GM21737 (cell line): ENCODE measurements around the gene STOM.
"Not testable (repeated sequence)": the region's sequence is repeated elsewhere in the genome, so short reads cannot be mapped to it uniquely, and the experiment has no call there.

Experiments
- ATAC-seq: cut with Tn5 transposase; IDR thresholded peaks from one replicate; pipeline ENCODE4 v1.9.1; 2021; ENCODE audit warnings: mild to moderate bottlenecking, moderate library complexity; ENCODE audit not compliant: unreplicated experiment

Gene STOM

DNA sequence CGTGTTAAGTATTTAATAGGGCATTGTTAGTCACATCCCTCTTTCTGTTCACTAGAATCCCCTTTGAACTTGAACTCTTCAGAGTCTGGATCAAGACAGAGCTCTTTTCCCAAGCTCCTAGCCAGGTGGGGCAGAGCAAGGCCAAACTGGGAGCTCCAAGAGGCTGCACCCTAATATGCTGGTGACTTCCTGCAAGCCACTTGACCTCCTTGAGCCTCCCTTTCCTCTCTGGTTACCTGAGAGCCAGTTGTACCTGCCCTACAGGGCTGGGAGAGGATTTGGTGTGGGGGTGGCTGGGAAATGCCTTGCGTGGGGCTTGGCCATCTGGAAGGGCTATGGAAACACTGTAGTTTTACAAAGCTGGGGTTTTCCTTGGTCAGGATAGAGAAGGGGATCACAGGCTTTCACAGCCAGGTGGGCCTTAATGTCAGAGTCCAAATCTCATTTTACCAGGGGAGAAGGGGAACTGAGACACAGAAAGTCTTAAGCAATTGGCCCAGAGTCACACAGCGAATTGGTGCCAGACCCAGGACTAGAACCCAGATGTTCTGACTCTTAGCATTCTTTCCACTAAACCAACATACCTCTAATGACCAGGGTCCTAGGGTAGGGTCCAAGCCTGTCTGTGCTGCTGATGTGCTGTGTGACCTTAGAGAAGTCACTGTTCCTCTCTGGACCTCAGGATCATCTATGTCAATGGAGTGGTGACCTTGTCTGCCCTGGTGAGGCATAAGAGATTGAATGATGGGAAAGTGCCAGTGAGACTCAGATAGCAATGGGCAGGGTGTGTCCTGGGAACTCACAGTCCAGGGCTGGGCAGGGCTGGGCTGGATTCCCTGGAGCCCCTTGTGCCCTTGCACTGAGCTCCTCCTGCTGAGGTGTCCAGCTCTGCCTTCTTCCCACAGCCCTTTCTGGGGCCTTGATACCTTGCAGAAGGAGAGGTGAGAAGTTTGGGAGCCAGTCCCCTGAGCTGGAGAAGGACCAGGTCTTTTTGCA lies 66.3 kb downstream of the STOM start:
- no peak for ATAC-seq

DNA sequence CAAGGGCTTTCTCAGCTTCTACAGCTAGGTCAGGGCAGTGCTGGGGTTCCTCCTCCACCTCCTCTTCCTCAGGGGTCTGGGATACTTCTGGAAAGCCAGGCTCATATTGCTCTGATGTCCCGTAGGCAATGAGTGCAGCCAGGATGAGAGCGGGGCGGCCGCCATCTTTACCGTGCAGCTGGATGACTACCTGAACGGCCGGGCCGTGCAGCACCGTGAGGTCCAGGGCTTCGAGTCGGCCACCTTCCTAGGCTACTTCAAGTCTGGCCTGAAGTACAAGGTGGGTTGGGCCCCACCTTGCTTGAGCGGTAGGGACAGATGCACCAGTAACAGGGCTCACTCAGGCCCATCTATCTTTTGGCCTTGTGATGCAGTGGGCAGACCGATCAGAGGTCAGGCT lies 67.3 kb downstream of the STOM start:
- ATAC-seq = no peak

DNA sequence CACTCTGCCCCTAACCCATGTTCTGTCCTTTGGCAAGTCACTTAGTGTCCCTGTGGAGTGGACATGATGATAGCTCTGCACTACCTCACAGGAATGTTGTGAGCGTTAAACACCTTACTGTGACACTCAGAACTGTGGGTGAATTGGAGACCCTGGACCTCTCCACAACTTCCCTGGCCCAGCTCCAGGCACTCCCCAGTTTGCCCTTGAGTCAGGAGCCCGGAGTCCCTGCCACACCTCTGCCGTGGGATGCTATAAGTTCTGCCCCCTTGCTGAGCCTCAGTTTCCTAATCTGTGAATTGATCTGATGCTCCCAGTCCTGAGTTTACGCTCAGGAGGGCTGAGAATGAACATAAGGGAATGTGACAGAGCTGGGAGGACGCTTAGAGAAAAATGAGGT lies 67.7 kb downstream of the STOM start:
- no peak for ATAC-seq

DNA sequence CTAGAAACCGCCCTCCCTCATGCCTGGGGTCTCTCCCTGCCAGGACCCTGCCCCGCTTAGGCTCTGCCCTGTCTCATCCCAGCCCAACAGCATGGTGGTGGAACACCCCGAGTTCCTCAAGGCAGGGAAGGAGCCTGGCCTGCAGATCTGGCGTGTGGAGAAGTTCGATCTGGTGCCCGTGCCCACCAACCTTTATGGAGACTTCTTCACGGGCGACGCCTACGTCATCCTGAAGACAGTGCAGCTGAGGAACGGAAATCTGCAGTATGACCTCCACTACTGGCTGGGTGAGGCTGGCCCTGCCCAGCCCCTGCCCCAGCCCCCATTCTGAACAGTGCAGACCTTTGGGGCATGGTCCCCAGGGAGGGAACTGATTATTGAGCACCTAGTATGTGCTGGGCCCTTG lies 68.2 kb downstream of the STOM start:
- no peak for ATAC-seq

DNA sequence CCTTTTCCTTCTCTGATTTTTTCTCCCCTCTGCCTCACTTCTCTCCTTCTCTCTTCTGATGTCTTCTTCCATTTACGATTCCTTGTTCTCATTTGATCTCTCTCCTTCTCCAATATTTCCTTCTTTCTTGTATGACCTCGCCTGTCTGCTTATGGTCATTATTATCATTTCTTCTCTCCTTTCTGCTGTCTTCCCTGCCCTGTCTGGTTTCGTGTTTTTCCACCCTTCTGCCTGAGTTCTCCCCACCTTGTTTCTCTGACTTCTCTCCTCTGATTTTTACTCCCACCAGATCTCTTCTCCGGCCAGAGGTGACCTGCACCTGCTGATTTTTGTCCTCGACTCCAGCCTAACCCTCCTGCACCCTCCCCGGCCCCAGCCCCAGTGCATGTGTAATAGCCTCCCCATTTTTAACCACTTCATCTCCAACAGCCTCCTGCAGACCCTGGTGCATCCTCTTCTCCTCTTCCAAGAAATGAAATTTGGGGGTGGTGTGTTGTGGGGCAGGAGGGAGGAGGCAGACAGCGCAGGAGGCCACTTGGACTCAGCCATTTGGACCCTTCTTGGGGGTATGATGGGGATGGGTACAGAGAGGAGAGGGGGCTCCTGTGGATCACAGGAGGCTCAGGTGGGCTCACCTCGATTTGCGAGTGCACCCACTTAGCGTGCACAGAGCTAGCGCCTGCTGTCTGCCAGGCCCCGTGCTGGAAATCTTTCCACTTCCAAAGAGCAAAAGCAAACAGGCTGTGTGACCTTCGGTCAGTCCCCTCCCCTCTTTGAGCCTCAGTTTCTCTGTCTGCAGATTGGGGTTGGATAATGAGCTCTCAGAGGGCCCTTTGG lies 69.5 kb downstream of the STOM start:
- no peak for ATAC-seq

DNA sequence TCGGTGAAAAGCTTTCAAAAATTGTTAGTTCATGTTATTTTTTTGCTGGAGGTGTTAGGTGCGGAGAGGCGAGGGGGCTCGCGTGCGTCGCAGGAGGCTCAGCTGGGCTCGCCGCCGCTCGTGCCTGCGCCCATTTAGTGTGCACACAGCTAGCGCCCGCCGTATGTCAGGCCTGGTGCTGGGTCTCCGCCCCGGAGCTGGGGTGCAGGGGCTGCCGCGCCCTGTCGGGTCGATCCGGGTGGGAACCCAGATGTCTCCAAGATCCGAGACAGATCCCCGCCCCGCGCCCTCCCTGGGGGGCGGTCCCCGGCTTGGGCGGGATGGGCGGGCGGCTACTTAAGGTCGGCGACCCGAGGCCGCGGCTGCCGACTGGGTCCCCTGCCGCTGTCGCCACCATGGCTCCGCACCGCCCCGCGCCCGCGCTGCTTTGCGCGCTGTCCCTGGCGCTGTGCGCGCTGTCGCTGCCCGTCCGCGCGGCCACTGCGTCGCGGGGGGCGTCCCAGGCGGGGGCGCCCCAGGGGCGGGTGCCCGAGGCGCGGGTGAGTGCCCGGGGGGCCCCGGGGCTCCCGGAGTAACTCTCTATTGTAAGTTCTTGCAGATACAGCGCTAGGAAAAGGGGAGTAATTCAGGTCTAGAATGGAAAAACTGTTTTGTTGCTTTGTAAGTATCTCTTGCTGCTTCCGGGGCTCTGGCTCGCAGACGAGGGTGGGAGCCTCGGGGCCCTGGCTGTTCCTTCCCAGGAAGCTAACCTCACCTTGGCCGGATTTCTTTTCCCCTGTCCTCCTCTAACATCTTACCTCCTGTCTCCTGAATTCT lies 70.4 kb downstream of the STOM start:
- ATAC-seq = no peak

DNA sequence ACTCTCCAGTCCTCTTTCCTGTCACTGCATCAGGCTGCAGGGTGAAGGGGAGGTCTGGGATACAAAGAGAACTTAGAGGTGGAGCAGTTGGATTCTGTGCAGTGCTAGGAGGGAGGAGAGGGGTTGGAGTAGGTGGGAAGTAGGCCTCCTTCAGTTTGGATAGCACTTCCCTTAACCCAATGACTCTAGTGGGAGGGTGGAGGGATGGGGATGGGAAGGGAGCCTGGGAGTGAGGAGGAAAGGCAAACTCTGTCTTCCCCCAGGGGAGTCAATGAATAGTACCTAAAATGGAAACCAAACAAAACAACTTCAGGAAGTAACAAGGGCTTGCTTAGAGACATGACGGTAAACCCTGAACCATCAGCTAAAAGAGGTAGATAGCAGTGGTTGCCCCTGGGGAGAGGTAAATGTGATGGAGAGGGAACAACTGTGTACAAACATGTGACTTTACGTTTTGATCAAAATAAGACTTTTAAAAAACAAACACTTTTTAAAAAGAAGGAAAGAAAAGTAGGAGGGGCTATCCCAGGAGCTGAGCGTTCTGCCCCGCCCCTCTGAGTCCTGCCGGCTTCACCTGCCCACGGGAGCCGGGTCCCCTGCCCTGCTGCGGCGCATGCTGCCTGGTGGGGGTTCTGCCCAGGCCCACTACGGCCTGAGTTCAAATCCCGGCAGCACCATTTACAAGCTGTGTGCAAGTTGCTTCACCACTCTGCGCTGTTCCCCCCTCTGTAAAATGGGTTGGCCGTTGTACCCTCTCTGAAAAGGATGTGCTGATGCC lies 71.2 kb downstream of the STOM start:
- ATAC-seq = no peak

DNA sequence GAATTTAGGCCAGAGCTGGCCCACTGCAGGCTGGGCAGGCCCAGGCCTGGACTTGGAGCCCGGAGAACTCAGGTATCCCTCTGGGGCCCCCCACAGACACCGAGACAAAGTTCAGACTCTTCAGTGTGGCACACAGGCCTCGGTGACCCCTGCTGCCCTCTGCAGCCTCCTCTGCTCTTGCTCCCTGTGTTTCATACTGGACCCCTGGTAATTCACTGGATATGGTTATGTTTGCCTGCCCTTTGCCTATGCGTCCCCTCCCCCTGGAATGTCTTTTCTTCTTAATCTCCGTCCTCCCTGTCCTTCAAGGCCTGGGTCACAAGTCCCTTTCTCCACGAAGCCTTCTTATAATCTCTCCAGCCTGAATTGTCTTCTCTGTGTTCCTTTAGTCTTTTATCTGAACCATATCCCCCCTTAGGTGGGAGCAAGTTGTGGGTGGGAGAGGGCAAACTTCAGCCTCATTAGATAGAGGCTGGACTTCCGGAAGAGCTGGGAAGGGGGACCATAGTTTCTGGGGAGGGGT lies 72.0 kb downstream of the STOM start:
- ATAC-seq = no peak

DNA sequence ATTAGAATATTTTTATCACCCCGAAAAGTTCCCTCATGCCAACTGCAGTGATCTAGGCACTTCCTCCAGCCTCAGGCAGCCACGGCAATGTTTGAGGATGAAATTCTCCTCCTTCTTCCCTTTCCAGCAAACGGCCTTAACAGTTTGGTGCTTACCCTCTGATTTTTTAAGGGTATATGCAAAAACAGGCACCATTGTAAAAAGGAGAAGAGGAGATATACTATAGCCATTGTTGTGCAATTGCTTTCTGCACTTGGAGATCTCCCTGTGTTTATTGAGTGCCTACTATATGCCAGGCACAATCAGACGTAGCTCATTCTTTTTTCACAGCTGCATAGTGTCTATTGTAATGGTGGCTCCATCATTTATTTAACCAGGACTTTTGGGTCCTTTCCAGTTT lies 72.7 kb downstream of the STOM start:
- no peak for ATAC-seq

DNA sequence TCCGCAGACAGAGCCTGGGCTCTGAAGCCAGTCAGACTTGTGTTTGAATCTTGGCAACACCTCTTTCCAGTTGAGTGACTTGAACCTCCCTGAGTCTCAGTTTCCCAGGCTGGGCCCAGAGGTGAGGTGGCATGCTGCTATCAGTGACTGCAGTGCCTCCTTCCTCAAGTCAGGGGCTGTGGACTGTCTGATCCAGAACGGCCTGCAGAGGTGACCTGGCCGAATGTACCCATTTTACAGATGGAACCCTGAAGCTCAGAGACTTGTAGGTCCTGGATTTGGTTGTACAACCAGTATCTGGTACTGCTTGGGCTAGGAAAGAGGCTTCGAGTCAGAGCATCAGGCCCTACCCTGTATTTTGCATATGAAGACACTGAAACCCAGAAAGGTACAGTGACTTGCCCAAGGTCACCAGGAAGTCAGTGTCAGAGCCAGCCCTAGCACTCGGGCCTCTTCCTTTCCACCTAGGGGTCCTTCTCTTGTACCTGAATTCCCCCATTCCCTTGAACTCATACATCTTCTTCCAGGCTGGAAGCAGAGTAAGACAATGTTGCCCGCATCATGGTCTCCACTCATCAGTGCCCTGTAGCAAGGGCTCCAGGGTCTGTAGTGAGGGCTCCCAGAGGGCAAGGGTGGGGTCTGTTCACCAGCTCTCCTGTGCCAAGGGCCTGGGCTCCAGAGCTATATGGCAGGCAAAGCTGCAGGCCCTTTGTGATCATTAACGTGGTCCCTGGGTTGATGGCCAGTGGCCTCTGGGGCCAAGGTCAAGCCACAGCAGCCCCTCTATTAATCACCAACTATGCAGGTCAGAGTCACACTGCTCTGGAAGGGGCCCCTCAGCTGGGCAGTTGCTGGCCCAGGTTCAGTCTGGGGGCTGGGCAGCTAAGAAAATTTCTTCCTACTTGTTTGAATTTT lies 73.6 kb downstream of the STOM start:
- ATAC-seq = no peak

DNA sequence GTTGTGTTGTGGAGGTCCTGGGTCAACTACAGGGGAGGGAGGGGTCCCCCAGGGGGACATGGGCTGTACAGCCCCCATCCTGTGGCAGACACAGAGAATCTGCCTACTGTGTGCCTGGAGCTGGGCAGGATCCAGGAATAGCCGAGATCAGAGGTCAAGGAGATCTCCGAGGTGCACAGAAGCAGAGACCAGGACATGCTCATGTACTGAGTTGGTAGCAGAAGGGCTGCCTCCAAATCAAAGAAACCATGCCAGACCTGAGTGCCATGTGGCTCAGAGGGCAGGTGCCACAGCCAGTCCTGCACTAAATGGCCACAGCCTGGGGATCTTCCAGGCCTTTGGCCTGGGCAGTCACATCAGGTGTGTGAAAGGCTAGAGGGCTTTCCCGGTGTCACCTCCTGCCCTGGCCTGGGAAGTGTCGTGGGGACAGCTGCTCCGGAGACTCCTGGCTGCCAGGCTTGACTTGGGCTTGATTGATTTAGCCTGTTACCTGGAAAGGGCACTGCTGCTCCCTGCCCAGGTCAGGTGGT lies 74.3 kb downstream of the STOM start:
- ATAC-seq = no peak

DNA sequence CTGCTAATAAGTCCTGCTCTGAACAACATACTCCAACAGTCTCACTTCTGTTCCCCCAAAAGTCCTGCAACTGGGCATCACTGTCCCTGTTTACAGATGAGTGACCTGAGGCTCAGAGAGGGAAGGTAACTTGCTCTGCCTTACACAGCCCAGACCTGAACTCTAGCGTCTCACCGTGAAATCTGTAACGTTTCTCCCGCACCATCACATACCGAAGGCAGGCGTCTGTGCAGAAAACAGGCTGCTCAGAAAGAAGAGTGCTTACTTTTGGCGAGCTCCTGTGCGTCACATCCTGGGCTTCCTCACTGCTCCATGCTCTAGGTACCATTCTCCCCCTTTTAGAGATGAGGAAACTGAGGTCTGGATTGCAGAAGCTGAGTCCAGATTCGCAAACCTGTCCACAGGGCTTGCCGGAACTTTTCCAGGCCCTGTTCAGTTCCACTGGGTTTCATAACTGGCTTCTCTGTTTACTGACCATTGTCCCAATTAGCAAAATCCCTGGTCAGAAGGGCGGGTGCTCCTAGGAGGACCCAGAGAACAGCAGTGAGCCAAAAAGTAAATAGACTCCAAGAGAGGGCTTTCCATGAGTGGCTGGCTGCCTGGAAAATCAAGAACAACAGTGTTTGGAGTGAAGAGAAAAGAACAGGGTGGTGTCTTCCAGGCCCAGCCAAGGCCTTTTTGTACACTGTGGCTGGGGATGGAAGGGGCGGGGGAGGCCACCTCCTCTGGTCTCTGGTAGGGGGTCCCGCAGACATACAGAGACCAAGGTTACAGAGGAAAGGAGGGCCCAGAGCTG lies 75.0 kb downstream of the STOM start:
- ATAC-seq = no peak

DNA sequence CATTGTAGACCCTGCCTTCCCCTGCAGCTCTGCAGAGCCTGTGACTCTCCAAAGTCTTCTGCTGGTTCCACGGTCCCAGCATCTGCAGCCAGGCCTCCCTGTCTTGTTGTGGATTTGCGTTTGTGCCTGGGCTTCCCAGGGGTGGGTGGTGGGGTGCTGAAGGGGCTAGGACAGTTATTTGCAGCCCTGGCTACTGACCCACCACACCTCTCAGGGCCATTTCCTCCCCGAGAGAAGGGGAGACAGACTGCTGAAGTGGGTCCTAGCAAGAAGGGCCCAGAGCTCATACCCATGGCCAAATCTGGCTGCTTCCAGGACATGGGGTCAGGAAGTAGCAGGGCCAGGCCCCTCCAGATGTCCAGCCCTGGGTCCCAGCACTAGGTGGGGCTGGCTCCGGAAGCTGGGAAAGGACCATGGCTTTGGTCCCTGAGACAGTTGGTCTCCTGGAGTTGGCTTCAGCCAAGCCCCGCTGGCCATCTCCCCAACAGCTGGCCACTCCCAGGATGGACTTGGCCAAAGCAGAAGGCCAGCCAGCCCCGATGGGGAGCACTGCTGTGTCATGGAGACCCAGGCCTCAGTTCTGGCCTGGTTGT lies 75.8 kb downstream of the STOM start:
- ATAC-seq = no peak

DNA sequence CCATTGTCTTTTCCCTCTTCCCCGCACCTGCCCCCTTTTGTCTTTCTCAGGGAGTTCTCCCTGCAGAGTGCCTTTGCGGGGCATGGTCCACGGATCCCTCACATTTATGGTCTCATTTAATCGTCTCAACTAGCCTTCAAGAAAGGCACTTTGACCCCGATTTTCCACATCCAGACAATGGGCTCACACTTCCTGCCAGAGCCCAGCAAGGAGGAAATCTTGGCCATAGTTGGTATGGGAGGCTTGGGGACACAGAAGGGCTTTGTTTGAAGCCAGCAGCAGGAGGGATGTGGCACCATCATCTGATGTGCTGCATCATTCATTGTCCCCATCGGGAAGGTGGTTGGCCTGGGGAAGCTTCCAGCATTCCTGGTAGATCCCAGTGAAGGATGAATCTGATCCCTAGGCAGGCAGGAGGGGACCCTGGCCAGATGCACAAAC lies 77.2 kb downstream of the STOM start:
- ATAC-seq = no peak

DNA sequence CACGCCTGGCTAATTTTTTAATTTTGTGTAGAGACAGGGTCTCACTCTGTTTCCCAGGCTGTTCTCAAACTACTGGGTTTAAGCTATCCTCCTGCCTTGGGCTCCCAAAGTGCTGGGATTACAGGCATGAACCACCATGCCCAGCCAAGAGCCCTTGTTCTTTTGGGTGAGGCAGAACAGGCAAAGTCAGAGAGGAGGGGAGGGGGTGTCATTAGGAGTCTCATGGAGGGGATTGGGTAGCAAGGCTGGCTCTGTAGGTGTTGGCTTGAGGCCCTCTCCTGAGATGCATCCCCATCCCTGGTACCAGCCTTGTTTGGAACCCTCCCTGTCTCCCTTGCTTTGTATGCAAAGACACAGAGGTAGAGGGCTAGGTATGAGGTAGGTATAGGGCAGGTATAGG lies 78.0 kb downstream of the STOM start:
- no peak for ATAC-seq

DNA sequence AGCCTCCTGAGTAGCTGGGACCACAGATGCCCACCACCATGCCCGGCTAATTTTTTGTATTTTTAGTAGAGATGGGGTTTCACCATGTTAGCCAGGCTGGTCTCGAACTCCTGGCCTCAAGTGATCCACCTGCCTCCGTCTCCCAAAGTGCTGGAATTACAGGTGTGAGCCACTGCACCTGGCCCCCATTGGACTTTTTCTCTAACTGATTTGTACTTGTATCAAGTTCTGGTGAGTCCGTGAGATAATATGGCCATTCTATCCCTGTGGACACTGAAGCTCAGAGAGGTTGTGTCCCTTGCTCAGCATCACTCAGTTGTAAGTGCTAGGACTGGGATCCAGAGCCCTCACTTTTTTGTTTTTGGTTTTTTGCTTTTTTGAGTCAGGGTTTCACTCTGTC lies 78.5 kb downstream of the STOM start:
- ATAC-seq = not testable (repeated sequence)

DNA sequence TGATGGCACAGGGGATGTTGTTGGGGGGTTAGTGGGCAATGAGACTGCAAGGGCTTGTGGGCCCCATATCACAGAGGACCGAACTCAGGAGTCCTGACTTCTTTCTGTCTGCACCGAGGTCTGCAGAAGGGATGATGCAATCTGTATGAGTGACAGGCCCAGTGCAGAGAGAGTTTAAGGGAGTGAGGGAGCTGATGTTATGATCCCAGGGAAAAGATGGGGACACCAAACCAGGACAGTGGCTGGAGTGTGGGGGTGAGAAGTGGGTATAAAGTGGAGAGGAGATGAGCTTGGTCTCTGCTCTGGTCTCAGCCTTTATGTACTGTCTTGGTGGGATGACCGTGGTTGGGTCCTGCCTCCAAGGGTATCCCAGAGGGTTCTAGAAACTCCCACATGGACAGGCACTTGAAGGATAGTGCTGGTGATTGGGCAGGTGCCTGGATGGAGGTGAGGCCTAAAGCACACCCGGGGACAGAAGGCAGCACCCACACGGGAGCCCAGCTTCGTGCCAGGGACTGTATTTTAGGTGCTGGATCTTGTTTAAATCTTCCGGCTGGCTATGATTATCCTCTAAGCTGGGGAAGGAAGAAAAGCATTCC lies 80.2 kb downstream of the STOM start:
- no peak for ATAC-seq
